Hepatocyte (in vitro differentiated cells): ENCODE results near the gene DHRS12.

Experiments used
- EZH2 ChIP-seq: fragments of 200-600 bp; sonication (generic); IDR thresholded peaks from 2 replicates; pipeline ENCODE4 v1.6.1; 2016; ENCODE audit warnings: antibody characterized with exemption, mild to moderate bottlenecking, borderline replicate concordance
- EZH2phosphoT487 ChIP-seq: fragments of 200-600 bp; sonication (generic); IDR thresholded peaks from one replicate; pipeline ENCODE4 v1.6.1; 2018; ENCODE audit warnings: antibody characterized with exemption, mild to moderate bottlenecking, low read depth, moderate library complexity; ENCODE audit not compliant: unreplicated experiment, severe bottlenecking
- TF ChIP-seq, protein P1 (sequence below): fragments of 200-600 bp; sonication (generic); IDR thresholded peaks from 2 replicates; pipeline ENCODE4 v1.5.1; 2016; ENCODE audit warnings: antibody characterized with exemption, mild to moderate bottlenecking; ENCODE audit not compliant: poor library complexity

DNA sequence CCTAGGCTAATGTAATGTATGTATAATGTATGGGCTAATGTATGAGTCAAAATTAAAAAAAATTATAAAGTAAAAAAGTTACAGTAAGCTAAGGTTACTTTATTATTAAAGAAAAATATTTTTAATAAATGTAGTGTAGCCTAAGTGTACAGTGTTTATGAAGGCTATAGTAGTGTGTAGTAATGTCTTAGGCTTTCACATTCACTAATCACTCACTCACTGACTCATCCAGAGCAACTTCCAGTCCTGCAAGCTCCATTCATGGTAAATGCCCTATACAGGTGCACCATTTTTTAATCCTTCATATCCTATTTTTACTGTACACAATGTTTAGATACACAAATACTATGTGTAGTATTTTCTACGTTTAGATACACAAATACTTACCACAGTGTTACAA is 42.8 kb upstream of the DHRS12 start:
- TF ChIP-seq, protein P1, sequence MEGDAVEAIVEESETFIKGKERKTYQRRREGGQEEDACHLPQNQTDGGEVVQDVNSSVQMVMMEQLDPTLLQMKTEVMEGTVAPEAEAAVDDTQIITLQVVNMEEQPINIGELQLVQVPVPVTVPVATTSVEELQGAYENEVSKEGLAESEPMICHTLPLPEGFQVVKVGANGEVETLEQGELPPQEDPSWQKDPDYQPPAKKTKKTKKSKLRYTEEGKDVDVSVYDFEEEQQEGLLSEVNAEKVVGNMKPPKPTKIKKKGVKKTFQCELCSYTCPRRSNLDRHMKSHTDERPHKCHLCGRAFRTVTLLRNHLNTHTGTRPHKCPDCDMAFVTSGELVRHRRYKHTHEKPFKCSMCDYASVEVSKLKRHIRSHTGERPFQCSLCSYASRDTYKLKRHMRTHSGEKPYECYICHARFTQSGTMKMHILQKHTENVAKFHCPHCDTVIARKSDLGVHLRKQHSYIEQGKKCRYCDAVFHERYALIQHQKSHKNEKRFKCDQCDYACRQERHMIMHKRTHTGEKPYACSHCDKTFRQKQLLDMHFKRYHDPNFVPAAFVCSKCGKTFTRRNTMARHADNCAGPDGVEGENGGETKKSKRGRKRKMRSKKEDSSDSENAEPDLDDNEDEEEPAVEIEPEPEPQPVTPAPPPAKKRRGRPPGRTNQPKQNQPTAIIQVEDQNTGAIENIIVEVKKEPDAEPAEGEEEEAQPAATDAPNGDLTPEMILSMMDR, result no peak
- no peak for TF ChIP-seq EZH2phosphoT487
- TF ChIP-seq EZH2, result no peak
